Esophagus squamous epithelium (tissue), 4 donors: ENCODE data around the gene NME1.

Source experiments
- POLR2A ChIP-seq, 4 donors: fragments of 450-650 bp; IDR thresholded peaks; one replicate each; pipeline ENCODE4 v1.6.1; 2017; ENCODE audit warnings: antibody characterized with exemption in 4 of 4, mild to moderate bottlenecking in 4 of 4, moderate library complexity in 3 of 4
- TF ChIP-seq, protein P1 (sequence below), 6 experiments: fragments of 450-650 bp in 4 of 6; fragments of 200-600 bp in 2 of 6; sonication (generic) in 2 of 6; IDR thresholded peaks; one replicate each; pipeline ENCODE4 v1.5.1; 2016 to 2019; ENCODE audit warnings: antibody characterized with exemption in 6 of 6, mild to moderate bottlenecking in 4 of 6, moderate library complexity in 4 of 6

DNA sequence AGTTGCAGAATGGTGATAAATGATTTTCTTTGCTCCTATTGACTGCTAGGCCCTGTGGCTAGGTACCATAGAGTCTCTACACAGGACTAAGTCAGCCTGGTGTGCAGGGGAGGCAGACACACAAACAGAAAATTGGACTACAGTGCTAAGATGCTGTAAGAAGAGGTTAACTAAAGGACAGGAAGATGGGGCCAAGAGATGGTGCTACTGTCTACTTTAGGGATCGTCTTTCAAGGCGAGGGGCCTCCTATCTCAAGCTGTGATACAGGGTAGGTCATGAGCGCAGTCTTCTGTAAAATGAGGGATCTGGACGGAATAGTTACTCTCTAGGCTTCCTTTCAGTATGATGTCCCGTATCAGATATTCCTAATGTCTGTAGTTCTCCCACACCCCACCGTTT, 817 bp downstream of the NME1 start:
- TF ChIP-seq, protein P1, sequence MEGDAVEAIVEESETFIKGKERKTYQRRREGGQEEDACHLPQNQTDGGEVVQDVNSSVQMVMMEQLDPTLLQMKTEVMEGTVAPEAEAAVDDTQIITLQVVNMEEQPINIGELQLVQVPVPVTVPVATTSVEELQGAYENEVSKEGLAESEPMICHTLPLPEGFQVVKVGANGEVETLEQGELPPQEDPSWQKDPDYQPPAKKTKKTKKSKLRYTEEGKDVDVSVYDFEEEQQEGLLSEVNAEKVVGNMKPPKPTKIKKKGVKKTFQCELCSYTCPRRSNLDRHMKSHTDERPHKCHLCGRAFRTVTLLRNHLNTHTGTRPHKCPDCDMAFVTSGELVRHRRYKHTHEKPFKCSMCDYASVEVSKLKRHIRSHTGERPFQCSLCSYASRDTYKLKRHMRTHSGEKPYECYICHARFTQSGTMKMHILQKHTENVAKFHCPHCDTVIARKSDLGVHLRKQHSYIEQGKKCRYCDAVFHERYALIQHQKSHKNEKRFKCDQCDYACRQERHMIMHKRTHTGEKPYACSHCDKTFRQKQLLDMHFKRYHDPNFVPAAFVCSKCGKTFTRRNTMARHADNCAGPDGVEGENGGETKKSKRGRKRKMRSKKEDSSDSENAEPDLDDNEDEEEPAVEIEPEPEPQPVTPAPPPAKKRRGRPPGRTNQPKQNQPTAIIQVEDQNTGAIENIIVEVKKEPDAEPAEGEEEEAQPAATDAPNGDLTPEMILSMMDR (IDR thresholded peaks at IDR 0.05) = no peak
- TF ChIP-seq POLR2A (IDR thresholded peaks at IDR 0.05) = no peak
